ENCODE measurements around the gene FARSB.
"Not testable (repeated sequence)": the region's sequence is repeated elsewhere in the genome, so short reads cannot be mapped to it uniquely, and the experiment has no call there.

Gene FARSB

GRCh38 chr2:222603501-222603900 lies 52.4 kb downstream of the FARSB start:
- no peak for DNase-seq

DNA sequence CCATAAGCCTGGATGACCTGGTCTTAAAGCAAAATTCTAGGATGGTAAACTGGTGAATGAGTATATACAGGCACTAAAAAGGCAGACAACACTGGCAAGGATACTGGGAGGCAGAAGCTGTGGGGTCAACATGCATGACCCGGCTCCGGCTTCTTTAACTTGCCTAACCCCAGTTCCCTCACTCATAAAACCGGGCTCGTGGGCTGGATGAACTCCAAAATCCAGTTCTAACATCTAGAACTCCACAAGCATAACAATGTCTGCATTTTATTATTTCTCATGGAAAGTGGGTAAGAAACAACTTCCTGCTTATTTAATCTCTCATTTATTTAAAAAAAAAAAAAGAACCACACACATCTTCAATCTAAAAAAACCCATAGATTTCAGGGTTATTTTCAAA lies 57.3 kb downstream of the FARSB start:
- no peak for DNase-seq

DNA sequence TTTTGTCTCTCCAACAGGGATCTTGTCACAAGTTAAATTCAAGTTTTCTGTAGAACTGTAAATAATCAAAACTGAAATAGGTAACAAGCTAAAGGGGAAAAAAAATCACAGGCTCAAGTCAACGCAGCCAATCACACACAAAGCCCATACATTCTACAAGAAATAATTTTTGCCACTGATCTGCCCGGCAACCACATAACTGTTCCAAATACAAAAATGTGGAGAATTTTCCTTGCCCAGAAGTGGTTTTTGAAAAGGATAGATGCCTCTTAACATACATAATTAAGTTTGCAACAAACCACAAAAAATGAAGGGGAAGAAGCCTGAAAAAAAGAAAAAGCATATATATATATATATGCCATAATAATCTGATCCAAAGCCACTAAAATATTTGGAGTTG lies 60.3 kb downstream of the FARSB start:
- no peak for DNase-seq

DNA sequence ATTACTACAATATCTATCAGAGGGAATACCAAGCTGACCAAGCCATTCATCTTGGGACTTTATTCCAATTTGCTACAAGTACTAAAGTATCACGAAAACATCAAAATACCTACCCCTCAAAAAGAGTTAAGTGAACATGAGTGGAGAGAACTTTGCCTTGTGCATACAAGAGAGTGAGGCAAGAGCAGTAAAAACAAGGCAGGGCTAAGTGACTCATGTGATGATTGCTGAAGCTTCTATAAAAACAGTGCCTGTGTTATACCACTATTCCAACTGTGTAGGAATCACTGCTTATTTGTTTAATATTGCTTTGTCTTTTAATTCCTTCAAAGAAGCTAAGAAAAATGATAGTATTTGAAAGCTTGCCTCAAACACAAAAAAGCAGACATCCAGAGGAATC lies 61.2 kb downstream of the FARSB start:
- DNase-seq: no peak

- no peak for DNase-seq
Measured at GRCh38 chr2:222592176-222592575, 63.7 kb downstream of the FARSB start.

DNA sequence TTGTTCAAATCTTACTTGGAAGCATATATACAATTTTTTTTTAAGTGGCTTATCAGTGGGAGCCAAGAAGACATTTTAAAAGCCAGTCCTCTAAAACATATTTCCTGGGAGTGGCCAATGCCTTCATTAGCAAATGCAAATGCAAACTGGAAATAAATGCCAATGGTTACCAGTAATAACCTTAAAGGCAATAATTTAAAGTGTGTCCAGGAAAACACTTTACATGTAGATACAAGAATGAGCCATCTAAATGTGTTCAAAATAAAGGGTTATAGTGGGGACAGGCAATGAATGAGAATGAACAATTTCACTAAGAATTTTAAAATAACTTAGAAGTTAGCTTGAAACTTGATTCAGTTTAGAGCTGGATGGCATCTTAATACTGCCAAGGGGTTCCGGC lies 64.2 kb downstream of the FARSB start:
- no peak for DNase-seq

- DNase-seq: not testable (repeated sequence)
Measured at GRCh38 chr2:222584589-222584988, 71.3 kb downstream of the FARSB start.

- DNase-seq: no peak
Measured at GRCh38 chr2:222582928-222583327, 73.0 kb downstream of the FARSB start.

GRCh38 chr2:222577341-222577740 lies 78.6 kb downstream of the FARSB start:
- DNase-seq: no peak

DNA sequence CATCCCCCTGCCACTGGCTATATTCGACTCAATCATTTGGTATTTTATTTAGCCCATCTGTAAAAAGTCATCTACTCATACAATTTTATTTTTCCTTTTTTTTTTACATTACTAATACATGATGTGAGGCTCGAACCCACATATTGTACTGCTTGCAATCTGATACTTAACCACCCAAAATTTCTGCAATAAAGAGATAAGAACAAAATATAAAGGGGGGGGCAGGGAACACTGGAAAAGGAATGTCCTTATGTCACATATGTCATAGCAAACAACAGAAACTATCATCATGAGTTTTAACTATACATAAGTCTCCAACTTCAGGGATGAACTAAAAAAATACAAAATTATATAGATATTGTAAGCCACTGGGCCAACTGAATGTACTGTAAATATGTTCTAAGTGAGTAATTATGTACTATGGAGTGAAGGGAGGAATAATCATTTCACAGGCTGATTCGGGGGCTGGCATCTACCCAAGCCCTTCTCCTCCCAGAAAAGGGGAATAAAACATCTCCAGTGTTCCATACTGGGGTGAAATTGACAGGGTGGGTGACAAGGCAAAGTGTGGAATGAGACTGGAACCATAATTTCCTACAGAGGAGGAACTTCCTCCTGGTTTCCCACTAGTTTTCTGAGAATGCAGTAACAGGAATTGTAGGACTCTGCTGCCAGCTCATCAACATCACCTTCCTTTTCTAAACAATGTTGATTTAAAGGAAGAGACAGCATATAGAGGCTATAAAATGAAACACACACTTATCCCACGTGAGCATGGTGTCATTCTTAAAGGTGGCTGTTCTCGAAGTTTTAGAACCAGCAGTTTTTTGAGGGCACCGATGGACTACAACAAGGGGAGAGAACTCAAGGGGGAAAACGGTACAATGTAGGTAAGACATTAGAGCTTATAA lies 79.5 kb downstream of the FARSB start:
- no peak for DNase-seq

- no peak for DNase-seq
Measured at GRCh38 chr2:222575618-222576017, 80.3 kb downstream of the FARSB start.

- no peak for DNase-seq
Measured at GRCh38 chr2:222572751-222573174, 83.1 kb downstream of the FARSB start.

DNA sequence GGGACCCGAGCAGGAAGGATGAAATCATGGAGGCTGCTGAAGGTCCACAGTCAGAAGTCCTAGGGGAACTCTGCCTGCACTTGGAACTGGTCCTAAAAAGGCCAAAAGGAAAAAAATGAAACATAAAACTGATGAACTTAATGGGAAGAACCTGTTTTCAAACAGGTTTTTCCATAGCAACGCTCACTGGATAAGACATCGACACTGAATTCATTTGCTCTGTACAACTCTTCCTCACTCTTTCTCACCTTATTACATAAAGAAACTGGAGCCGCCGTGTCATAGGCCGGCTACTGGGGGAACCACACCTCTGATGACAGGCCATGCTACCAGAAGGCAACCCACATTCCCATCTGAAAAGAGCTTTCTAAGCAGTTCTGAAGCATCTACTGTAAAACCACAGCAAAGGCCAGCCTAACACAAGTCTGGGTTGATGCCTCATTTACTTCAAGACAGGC lies 83.6 kb downstream of the FARSB start:
- DNase-seq: no peak

GRCh38 chr2:222569826-222570225 lies 86.1 kb downstream of the FARSB start:
- DNase-seq: no peak

GRCh38 chr2:222568865-222569264 lies 87.0 kb downstream of the FARSB start:
- no peak for DNase-seq

DNA sequence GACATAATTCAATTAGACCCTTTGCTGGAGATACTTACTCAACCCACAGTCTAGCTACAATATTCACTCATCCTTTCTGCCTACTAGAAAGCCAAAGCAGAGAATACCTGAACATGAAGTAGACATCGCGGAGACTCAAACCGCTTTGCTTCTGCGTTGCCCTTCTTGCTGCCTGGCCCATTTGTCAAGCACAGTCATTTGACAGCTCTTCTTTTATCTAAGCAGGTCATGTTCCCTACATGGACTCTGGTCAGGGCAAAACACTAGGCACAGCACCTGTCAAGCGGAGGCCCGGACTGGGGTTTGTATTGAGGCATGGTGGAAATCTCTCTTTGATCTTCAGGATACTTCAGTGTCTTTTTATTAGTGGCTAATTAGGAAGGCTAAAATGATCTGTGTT lies 89.7 kb downstream of the FARSB start:
- DNase-seq: no peak

DNA sequence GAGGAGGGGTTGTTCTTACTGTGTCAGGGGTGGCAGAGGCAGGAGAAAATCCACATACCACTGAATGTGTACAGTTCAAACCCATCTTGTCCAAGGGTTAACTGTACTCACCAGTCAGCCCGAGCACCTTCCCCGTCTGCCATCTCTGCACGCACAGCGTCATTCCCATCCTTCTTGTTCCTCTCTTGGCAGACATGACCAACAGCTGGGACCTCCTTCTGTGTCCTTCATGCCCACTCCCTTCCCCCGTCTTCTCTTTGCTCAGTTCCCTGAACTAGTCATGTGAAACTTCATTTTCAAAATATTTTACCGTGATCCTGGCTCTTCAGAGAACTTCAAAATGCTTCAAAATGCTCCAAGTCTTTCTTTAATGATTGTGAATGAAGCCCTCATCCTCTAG lies 92.0 kb downstream of the FARSB start:
- no peak for DNase-seq

GRCh38 chr2:222563106-222563718 lies 92.7 kb downstream of the FARSB start:
- DNase-seq: no peak

DNA sequence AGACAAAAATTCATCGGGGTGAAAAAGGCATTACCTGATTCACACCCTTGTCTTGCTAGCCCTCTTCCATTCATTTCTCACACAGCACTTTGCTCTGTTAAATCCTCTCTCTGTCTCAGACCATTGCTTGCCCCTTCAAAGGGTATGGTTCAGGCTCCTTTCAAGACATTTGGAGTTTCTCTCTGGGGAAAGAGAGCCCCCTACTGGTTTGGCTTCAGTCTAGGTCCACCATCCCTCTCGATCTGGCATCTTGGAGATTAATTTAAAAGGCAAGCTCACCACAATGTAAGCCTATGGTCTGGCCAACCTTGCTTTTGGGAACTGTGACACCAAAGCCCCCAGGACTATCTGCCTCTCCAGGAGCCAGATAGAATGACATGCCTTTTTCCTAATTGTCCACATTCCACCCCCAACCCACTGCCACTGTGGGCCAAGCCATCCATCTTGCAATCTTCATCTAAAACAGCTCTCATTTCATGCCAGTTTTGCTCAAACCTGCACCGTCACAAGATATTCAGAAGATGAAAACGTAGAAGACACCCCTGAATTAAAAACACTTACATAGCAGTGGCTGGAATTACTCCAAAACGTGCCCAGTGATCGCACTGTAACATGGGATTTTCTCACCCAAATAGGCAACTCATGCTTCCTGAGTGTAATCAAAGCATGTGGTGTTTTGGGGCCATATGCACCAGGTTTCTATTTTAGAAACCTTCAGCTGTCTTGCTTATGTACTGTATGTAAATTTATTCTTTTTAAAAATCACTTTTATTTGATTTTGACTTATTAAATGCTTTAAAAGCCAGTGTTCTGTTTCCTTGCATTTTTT lies 93.9 kb downstream of the FARSB start:
- DNase-seq: no peak

GRCh38 chr2:222561151-222561550 lies 94.7 kb downstream of the FARSB start:
- DNase-seq: no peak

DNA sequence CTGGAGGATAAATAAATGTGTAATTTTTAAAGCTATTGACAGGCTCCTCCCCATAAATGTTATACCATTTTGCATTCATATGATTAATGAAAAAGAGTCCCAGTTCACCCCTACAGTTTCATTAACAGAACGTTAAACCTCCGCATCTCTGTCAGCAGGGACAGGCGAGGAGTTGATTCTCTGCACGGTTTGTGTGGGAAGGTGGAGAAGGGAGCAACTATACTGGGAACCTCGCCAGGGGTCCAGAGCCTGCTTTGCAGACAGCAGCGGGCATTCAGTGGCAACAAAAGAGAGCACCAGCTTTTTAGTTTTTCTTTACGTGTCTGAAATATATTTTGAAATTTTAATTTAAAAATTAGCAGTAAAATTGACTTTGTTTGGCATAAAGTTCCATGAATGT lies 101.4 kb downstream of the FARSB start:
- DNase-seq: no peak

GRCh38 chr2:222548992-222549391 lies 106.9 kb downstream of the FARSB start:
- DNase-seq: no peak

GRCh38 chr2:222547083-222547482 lies 108.8 kb downstream of the FARSB start:
- no peak for DNase-seq
